HUES48 (cell line): ENCODE measurements around the gene HUWE1.
"Not testable (repeated sequence)": the region's sequence is repeated elsewhere in the genome, so short reads cannot be mapped to it uniquely, and the experiment has no call there.

ENCODE experiments used
- H3K27ac ChIP-seq: one replicate; pipeline ENCODE4 v1.7.0; 2013; ENCODE audit warnings: low read depth, low read length, inconsistent platforms
- H3K27me3 ChIP-seq: 2 replicates; pipeline ENCODE4 v1.6.1; 2013; ENCODE audit warnings: mild to moderate bottlenecking, low read length; ENCODE audit not compliant: control insufficient read depth, insufficient read depth
- H3K36me3 ChIP-seq: 2 replicates; pipeline ENCODE4 v1.6.1; 2013; ENCODE audit warnings: low read length; ENCODE audit not compliant: control insufficient read depth, insufficient read depth
- H3K4me1 ChIP-seq: 2 replicates; pipeline ENCODE4 v1.6.1; 2013; ENCODE audit warnings: mild to moderate bottlenecking, low read length; ENCODE audit not compliant: control insufficient read depth, insufficient read depth
- H3K4me3 ChIP-seq: 2 replicates; pipeline ENCODE4 v1.5.1; 2013; ENCODE audit warnings: mild to moderate bottlenecking, low read depth, low read length
- H3K9ac ChIP-seq: 2 replicates; pipeline ENCODE4 v1.6.1; 2013; ENCODE audit warnings: mild to moderate bottlenecking, low read depth, low read length, moderate library complexity
- H3K9me3 ChIP-seq: 2 replicates; pipeline ENCODE4 v1.6.1; 2013; ENCODE audit warnings: low read length; ENCODE audit not compliant: control insufficient read depth, insufficient read depth

Gene HUWE1

DNA sequence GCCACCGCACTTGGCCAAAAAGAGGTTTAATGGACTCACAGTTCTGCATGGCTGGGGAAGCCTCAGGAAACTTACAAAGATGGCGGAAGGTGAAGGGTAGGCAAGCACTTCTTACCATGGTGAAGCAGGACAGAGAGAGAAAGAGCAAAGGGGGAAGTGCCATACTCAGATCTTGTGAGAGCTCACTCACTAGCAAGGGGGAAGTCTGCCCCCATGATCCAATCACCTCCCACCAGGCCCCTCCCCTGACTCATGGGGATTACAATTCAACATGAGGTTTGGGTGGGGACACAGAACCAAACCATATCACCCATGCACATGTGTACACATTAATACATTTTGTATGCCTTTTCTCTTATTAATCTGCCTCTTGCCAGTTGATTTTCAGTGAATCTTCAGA, 175.2 kb downstream of the HUWE1 start:
- H3K4me3 ChIP-seq, result no peak overlapping the region
- H3K27ac ChIP-seq, result no peak overlapping the region
- H3K9ac ChIP-seq, result no peak overlapping the region
- peaks cover 17% of the 10 kb centered on the region for H3K9me3 ChIP-seq
- H3K36me3 ChIP-seq, result no peaks in the 10 kb centered on the region
- H3K4me1 ChIP-seq, result no peaks in the 10 kb centered on the region
- no peaks in the 10 kb centered on the region for H3K27me3 ChIP-seq

DNA sequence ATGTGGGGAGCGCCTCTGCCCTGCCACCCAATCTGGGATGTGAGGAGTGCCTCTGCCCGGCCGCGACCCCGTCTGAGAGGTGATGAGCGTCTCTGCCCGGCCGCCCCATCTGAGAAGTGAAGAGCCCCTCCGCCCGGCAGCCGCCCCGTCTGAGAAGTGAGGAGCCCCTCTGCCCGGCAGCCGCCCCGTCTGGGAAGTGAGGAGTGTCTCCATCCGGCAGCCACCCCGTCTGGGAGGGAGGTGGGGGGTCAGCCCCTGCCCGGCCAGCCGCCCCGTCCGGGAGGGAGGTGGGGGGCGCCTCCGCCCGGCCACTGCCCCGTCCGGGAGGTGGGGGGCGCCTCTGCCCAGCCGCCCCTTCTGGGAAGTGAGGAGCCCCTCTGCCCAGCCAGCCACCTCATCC, 182.5 kb downstream of the HUWE1 start:
- H3K36me3 ChIP-seq, H3K27ac ChIP-seq, H3K4me1 ChIP-seq, H3K4me3 ChIP-seq, H3K27me3 ChIP-seq, H3K9ac ChIP-seq: not testable (repeated sequence)
- H3K9me3 ChIP-seq, result peaks cover 22% of the 10 kb centered on the region

DNA sequence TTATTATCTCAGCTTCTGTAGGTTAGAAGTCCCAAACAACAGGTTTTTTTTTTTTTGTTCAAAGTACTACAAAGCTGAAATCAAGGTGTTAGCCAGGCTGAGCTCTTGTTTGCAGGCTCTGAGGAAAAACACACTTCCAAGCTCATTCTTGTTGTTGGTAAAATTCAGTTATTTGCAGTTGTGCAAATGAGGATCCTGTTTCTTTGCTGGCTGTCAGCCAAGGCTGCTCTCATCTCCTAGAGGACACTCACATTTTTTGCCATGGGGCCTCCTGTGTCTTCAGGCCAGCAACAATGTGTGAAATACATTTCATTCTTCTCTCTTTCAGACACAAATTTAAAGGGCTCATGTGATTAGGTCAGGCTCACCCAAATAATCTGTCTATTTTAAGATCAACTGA, 192.1 kb downstream of the HUWE1 start:
- Histone ChIP-seq H3K27me3 (no peaks in the 10 kb centered on the region), H3K4me3 (no peak overlapping the region), H3K9ac (no peak overlapping the region), H3K27ac (no peak overlapping the region), H3K4me1 (no peaks in the 10 kb centered on the region), H3K36me3 (no peaks in the 10 kb centered on the region), H3K9me3 (peaks cover 22% of the 10 kb centered on the region)

DNA sequence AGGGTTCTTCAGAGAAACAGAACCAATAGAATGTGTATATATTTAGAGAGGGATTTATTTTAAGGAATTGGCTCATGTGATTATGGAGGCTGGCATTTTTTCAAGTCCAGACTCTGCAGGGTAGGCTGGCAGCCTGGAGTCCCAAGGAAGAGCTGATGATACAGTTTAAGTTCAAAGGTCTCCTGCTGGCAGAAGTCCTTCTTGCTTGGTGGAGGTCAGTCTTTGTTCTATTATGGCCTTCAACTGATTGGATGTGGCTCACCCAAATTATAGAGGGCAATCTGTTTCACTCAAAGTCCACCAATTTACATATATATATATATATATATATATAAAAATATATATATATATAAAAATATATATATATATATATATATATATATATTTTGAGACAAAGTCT, 200.2 kb downstream of the HUWE1 start:
- peaks cover 41% of the 10 kb centered on the region for H3K9me3 ChIP-seq
- no peak overlapping the region for H3K27ac ChIP-seq
- H3K36me3 ChIP-seq, result no peaks in the 10 kb centered on the region
- no peak overlapping the region for H3K4me3 ChIP-seq
- no peaks in the 10 kb centered on the region for H3K4me1 ChIP-seq
- no peak overlapping the region for H3K9ac ChIP-seq
- no peaks in the 10 kb centered on the region for H3K27me3 ChIP-seq

DNA sequence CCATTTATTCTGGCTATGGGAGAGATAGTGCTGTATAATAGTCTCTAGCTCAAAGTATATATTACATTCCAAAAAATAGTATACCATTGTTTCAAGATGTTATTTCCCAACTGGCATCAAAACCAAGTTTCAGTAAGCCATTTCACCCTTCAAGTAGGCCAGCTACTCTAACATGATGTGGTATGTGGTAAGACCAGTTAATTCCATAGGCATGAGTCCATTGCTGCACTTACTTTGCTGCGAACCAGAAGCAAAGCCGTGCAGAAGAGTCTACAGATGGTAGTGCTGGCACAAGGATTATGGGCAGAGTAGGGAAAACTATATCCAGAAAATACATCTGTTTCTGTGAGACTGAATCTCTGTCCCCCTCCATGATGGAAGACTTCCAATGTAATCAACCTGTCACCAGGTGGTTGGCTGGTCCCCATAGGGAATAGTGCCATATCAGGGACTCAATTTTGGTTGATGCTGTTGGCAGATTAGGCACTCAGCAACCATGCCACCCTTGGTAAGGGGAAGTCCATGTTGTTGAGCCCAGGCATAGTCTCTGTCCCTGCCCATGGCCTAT, 202.6 kb downstream of the HUWE1 start:
- Histone ChIP-seq H3K27ac (no peak overlapping the region), H3K4me1 (no peaks in the 10 kb centered on the region), H3K9ac (no peak overlapping the region), H3K4me3 (no peak overlapping the region), H3K36me3 (no peaks in the 10 kb centered on the region), H3K9me3 (peaks cover 34% of the 10 kb centered on the region), H3K27me3 (no peaks in the 10 kb centered on the region)

DNA sequence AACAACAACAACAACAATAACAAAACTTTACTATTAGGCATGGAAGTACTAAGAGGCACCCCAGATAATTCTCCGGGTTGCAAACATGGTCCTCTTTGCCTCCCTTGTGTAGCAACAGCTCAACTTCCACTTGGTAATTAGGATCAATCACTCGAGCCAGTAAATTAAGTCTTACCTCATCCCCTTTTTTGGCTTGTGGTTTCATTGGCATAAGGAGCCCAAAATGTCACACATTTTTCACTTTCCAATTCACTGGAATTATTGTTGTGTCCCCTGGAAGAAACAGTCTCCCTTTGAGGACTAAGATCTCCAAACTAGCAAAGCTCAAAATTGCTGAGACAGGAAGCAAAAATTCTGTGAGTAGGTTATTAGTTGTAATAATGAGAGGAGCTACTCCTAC, 203.1 kb downstream of the HUWE1 start:
- Histone ChIP-seq H3K9ac (no peak overlapping the region), H3K36me3 (no peaks in the 10 kb centered on the region), H3K4me1 (no peaks in the 10 kb centered on the region), H3K27me3 (no peaks in the 10 kb centered on the region), H3K27ac (no peak overlapping the region), H3K9me3 (peaks cover 34% of the 10 kb centered on the region), H3K4me3 (no peak overlapping the region)
